HepG2 (cell line): ENCODE measurements around the gene SRSF1. TPM values are rescaled to one million over a fixed set of nuclear protein-coding genes. Genes with fewer than 3 reads are reported as not detected.

Experiments used
- MTF1 ChIP-seq: sonication (generic); formaldehyde crosslinking; IDR thresholded peaks from 2 replicates; pipeline ENCODE4 v1.5.0; 2020; ENCODE audit warnings: missing genetic modification reagents
- POLR2A ChIP-seq, 2 experiments: IDR thresholded peaks; 2 replicates each; pipeline ENCODE4 v1.6.1; 2011; ENCODE audit warnings: low read depth in 2 of 2, low read length in 2 of 2, mild to moderate bottlenecking in 1 of 2, moderate library complexity in 1 of 2; ENCODE audit not compliant: insufficient read depth in 1 of 2
- RBM39 ChIP-seq: fragments of 200-400 bp; formaldehyde crosslinking; IDR thresholded peaks from one replicate; pipeline ENCODE4 v1.6.1; 2018; ENCODE audit warnings: antibody characterized with exemption, mild to moderate bottlenecking, low read depth, low read length; ENCODE audit not compliant: poor library complexity, severe bottlenecking
- SETDB1 ChIP-seq: sonication (generic); formaldehyde crosslinking; IDR thresholded peaks from 2 replicates; pipeline ENCODE4 v1.5.1; 2020; ENCODE audit warnings: missing genetic modification reagents, mild to moderate bottlenecking, borderline replicate concordance
- SOX13 ChIP-seq, 3 experiments: fragments of 450-650 bp in 1 of 3; sonication (generic) in 1 of 3; formaldehyde crosslinking in 1 of 3; IDR thresholded peaks in 2 of 3; conservative IDR thresholded peaks in 1 of 3; 2 replicates each; pipeline versions ENCODE4 v1.5.0 to v1.6.1; 2016 to 2020; ENCODE audit warnings: antibody characterized with exemption in 1 of 3, mild to moderate bottlenecking in 1 of 3, missing compliant biosample characterization in 1 of 3, missing genetic modification reagents in 1 of 3, moderate library complexity in 1 of 3
- ZNF317 ChIP-seq: sonication (generic); formaldehyde crosslinking; IDR thresholded peaks from 2 replicates; pipeline ENCODE4 v1.5.0; 2020; ENCODE audit warnings: mild to moderate bottlenecking, missing genetic modification reagents
- ZNF33B ChIP-seq: sonication (generic); formaldehyde crosslinking; IDR thresholded peaks from 2 replicates; pipeline ENCODE4 v1.5.1; 2020; ENCODE audit warnings: mild to moderate bottlenecking, missing genetic modification reagents
- ZNF670 ChIP-seq: sonication (generic); formaldehyde crosslinking; IDR thresholded peaks from 2 replicates; pipeline ENCODE4 v1.8.0; 2022; ENCODE audit warnings: mild to moderate bottlenecking, missing genetic modification reagents, borderline replicate concordance
- polyA plus RNA-seq, 8 experiments: library from polyadenylated mRNA; depleted of rRNA in 3 of 8; stranded (reverse) in 7 of 8; unstranded in 1 of 8; fragments of >200 nt; fragmentation: Illumina TruSeq in 4 of 8; extraction: Trizol in 4 of 8; gene quantifications; 2 replicates each; pipeline versions ENCODE4 v1.2.1 to v1.2.3, GENCODE V29; 2011 to 2016; ENCODE audit warnings: low read depth in 4 of 8, missing spikeins in 1 of 8, mixed read lengths in 1 of 8; ENCODE audit not compliant: insufficient read depth in 1 of 8
- total RNA-seq, 5 experiments: library from RNA; depleted of rRNA; stranded (reverse); fragments of >200 nt; fragmentation: Illumina TruSeq; extraction: Trizol; gene quantifications; 2 replicates each; pipeline ENCODE4 v1.2.3, GENCODE V29; 2016; ENCODE audit warnings: low read depth in 1 of 5
- TF ChIP-seq, protein P1 (sequence below): sonication (generic); formaldehyde crosslinking; IDR thresholded peaks from 2 replicates; pipeline ENCODE4 v1.4.0; 2020; ENCODE audit warnings: missing genetic modification reagents
- TF ChIP-seq, protein P2 (sequence below): IDR thresholded peaks from 2 replicates; pipeline ENCODE4 v1.6.1; 2016; ENCODE audit warnings: missing genetic modification reagents, missing compliant biosample characterization
- TF ChIP-seq, protein P3 (sequence below): IDR thresholded peaks from 2 replicates; pipeline ENCODE4 v1.6.1; 2012; ENCODE audit warnings: low read length, improper control_type of control experiment
- TF ChIP-seq, protein P4 (sequence below): sonication (generic); formaldehyde crosslinking; IDR thresholded peaks from 2 replicates; pipeline ENCODE4 v1.4.0; 2020; ENCODE audit warnings: mild to moderate bottlenecking, missing genetic modification reagents

Gene SRSF1
- total and polyA plus RNA-seq, 2 of the 13 experiments (the other 11 are each of a cell fraction or from before 2014, with no cell fraction given): 142 to 445 TPM

DNA sequence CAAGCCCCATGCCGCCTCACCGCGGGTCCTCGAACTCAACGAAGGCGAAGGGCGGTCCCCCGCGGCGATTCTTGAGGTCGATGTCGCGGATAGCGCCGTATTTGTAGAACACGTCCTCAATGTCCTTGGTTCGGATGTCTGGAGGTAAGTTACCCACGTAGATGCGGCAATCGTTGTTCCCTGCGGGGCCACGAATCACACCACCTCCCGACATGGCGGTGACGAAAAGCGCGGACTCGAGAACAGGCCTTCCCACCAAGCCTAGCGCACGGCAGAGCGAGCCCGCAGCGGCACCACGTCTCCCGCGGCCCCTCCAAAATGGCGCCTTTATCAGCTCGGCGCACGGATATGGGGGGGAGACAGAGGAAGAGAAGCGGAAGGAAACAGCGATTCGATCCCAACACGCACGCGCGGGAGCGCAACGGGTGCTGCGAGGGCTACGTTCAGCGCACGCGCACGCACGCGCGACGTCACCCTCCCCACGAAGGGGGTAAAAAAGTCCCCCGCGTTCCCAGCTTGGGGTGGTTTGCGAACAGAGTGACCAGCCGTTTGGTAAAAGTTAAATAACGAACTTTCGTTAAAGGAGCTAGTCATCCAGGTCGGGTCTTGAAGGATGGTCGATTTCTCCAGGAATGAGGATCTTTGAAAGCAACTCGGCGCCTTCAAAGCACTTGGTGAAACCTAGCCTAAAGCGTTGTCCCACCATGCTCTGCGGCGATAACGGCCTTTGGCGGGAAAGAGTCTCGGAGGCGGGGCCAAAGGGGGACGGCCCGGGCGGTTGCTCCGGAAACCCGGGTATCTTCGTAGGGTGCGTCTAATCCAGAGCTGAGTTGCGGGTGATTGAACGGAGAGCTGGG, at the start of gene SRSF1 (continued):
- TF ChIP-seq, protein P1, sequence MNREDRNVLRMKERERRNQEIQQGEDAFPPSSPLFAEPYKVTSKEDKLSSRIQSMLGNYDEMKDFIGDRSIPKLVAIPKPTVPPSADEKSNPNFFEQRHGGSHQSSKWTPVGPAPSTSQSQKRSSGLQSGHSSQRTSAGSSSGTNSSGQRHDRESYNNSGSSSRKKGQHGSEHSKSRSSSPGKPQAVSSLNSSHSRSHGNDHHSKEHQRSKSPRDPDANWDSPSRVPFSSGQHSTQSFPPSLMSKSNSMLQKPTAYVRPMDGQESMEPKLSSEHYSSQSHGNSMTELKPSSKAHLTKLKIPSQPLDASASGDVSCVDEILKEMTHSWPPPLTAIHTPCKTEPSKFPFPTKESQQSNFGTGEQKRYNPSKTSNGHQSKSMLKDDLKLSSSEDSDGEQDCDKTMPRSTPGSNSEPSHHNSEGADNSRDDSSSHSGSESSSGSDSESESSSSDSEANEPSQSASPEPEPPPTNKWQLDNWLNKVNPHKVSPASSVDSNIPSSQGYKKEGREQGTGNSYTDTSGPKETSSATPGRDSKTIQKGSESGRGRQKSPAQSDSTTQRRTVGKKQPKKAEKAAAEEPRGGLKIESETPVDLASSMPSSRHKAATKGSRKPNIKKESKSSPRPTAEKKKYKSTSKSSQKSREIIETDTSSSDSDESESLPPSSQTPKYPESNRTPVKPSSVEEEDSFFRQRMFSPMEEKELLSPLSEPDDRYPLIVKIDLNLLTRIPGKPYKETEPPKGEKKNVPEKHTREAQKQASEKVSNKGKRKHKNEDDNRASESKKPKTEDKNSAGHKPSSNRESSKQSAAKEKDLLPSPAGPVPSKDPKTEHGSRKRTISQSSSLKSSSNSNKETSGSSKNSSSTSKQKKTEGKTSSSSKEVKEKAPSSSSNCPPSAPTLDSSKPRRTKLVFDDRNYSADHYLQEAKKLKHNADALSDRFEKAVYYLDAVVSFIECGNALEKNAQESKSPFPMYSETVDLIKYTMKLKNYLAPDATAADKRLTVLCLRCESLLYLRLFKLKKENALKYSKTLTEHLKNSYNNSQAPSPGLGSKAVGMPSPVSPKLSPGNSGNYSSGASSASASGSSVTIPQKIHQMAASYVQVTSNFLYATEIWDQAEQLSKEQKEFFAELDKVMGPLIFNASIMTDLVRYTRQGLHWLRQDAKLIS (CRISPR knock-in tag): peak; percentile 95
- TF ChIP-seq, protein P2, sequence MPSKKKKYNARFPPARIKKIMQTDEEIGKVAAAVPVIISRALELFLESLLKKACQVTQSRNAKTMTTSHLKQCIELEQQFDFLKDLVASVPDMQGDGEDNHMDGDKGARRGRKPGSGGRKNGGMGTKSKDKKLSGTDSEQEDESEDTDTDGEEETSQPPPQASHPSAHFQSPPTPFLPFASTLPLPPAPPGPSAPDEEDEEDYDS (CRISPR knock-in tag): peak; percentile 99
- TF ChIP-seq SETDB1 (CRISPR knock-in tag) (no peak), ZNF670 (CRISPR knock-in tag) (peak; percentile 95), RBM39 (peak; percentile 97), SOX13 (IDR thresholded peaks at IDR 0.05) (peak; percentile 9; the same call in 1 of the 2 replicates), SOX13 (CRISPR knock-in tag; conservative IDR thresholded peaks at IDR 0.05 in 1 of 2, IDR thresholded peaks at IDR 0.05 in 1 of 2) (peak in 1 of 2 experiments; percentile 32; a peak in 2 of 4 replicates), POLR2A (IDR thresholded peaks at IDR 0.05; ENCODE audit: insufficient read depth in 1 of 2, low read depth in 2 of 2, low read length in 2 of 2) (peak; percentile 97 to 98), MTF1 (peak; percentile 89), ZNF317 (CRISPR knock-in tag) (peak; percentile 78), ZNF33B (CRISPR knock-in tag) (peak; percentile 91)
- TF ChIP-seq, protein P3, sequence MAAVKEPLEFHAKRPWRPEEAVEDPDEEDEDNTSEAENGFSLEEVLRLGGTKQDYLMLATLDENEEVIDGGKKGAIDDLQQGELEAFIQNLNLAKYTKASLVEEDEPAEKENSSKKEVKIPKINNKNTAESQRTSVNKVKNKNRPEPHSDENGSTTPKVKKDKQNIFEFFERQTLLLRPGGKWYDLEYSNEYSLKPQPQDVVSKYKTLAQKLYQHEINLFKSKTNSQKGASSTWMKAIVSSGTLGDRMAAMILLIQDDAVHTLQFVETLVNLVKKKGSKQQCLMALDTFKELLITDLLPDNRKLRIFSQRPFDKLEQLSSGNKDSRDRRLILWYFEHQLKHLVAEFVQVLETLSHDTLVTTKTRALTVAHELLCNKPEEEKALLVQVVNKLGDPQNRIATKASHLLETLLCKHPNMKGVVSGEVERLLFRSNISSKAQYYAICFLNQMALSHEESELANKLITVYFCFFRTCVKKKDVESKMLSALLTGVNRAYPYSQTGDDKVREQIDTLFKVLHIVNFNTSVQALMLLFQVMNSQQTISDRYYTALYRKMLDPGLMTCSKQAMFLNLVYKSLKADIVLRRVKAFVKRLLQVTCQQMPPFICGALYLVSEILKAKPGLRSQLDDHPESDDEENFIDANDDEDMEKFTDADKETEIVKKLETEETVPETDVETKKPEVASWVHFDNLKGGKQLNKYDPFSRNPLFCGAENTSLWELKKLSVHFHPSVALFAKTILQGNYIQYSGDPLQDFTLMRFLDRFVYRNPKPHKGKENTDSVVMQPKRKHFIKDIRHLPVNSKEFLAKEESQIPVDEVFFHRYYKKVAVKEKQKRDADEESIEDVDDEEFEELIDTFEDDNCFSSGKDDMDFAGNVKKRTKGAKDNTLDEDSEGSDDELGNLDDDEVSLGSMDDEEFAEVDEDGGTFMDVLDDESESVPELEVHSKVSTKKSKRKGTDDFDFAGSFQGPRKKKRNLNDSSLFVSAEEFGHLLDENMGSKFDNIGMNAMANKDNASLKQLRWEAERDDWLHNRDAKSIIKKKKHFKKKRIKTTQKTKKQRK: no peak
- TF ChIP-seq, protein P4, sequence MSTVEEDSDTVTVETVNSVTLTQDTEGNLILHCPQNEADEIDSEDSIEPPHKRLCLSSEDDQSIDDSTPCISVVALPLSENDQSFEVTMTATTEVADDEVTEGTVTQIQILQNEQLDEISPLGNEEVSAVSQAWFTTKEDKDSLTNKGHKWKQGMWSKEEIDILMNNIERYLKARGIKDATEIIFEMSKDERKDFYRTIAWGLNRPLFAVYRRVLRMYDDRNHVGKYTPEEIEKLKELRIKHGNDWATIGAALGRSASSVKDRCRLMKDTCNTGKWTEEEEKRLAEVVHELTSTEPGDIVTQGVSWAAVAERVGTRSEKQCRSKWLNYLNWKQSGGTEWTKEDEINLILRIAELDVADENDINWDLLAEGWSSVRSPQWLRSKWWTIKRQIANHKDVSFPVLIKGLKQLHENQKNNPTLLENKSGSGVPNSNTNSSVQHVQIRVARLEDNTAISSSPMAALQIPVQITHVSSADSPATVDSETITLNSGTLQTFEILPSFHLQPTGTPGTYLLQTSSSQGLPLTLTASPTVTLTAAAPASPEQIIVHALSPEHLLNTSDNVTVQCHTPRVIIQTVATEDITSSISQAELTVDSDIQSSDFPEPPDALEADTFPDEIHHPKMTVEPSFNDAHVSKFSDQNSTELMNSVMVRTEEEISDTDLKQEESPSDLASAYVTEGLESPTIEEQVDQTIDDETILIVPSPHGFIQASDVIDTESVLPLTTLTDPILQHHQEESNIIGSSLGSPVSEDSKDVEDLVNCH (CRISPR knock-in tag): peak; percentile 96
